ENCODE data around the gene CDH24.

Gene CDH24

GRCh38 chr14:23058654-23059504, 1.6 kb upstream of the CDH24 start:
- ChIA-PET POLR2A (ENCODE audit: low non-redundant PET) (interaction anchor here (1.2 kb wide), 1 partner anchor 72 kb away, joined by 7 read pairs; no protein-coding TSS in a partner anchor), CTCF (interaction anchor here (0.6 to 4.5 kb wide), 18 partner anchors 10 to 1251 kb away, joined by 3 to 69 read pairs (median 4); partner anchors contain the start of gene PRMT5)
- DNase-seq (ENCODE audit: low spot score) = no peak
- TF ChIP-seq CTCF (conservative IDR thresholded peaks at IDR 0.05; ENCODE audit: low read depth) = no peak
- peak overlapping the region; percentile 95 for H3K27ac ChIP-seq

- ChIA-PET CTCF (interaction anchor here (0.5 to 4.5 kb wide), 23 partner anchors 9 to 1250 kb away, joined by 3 to 69 read pairs (median 4); partner anchors contain the start of gene PRMT5), POLR2A (ENCODE audit: low non-redundant PET) (interaction anchor here (1.2 kb wide), 1 partner anchor 72 kb away, joined by 7 read pairs; no protein-coding TSS in a partner anchor)
- H3K27ac ChIP-seq = peak overlapping the region; percentile 95
- TF ChIP-seq CTCF (conservative IDR thresholded peaks at IDR 0.05; ENCODE audit: low read depth) = peak; percentile 93
- peak; percentile 84 for DNase-seq (ENCODE audit: low spot score)
Measured at GRCh38 chr14:23057757-23058653, 685 bp upstream of the CDH24 start.

- DNase-seq (ENCODE audit: low spot score) = peak; percentile 83
- TF ChIP-seq CTCF (conservative IDR thresholded peaks at IDR 0.05; ENCODE audit: low read depth) = peak; percentile 80
- peak overlapping the region; percentile 95 for H3K27ac ChIP-seq
- CTCF ChIA-PET = interaction anchor here (0.6 to 4.5 kb wide), 17 partner anchors 10 to 306 kb away, joined by 3 to 69 read pairs (median 3); partner anchors contain the start of genes ACIN1, C14orf119 and HAUS4
- POLR2A ChIA-PET (ENCODE audit: low non-redundant PET) = no interaction called here
Measured at GRCh38 chr14:23056145-23056955, 970 bp downstream of the CDH24 start.

- no peak for TF ChIP-seq CTCF (conservative IDR thresholded peaks at IDR 0.05; ENCODE audit: low read depth)
- ChIA-PET CTCF (interaction anchor here (0.8 to 4.5 kb wide), 5 partner anchors 9 to 69 kb away, joined by 5 to 69 read pairs (median 5); partner anchors contain the start of gene PSMB11), POLR2A (ENCODE audit: low non-redundant PET) (no interaction called here)
- DNase-seq (ENCODE audit: low spot score) = no peak
- peak overlapping the region; percentile 95 for H3K27ac ChIP-seq
Measured at GRCh38 chr14:23055621-23056144, 1.6 kb downstream of the CDH24 start.

- ChIA-PET POLR2A (ENCODE audit: low non-redundant PET) (no interaction called here), CTCF (interaction anchor here (0.8 to 4.5 kb wide), 4 partner anchors 8 to 69 kb away, joined by 5 to 69 read pairs (median 5); partner anchors contain the start of gene PSMB11)
- DNase-seq (ENCODE audit: low spot score) = no peak
- peak overlapping the region; percentile 95 for H3K27ac ChIP-seq
- no peak for TF ChIP-seq CTCF (conservative IDR thresholded peaks at IDR 0.05; ENCODE audit: low read depth)
Measured at GRCh38 chr14:23055147-23055550, 2.2 kb downstream of the CDH24 start.
